ENCODE results near the gene AAMDC.

DNA sequence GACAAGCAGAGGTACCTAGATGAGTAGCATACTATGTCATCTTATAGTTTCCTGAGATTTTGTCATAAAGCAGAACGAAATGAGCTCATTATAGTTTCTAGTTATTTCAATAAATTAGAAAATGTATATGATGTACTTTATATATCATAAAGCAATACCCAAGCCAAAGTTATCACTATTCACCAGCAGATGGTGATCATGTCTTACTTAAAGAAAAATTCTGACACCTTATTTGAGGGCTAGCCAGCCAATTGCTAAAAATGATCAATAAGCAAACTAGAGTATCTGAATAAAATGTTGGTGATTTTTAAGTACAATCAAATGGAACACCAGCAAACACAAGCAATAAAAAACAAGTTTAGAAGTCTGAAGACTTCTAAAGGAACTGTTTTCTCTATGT, 44.5 kb upstream of the AAMDC start:
- TF ChIP-seq CTCF (IDR thresholded peaks at IDR 0.05), result peak; percentile 26
- no peak for TF ChIP-seq ZFX (IDR thresholded peaks at IDR 0.05; ENCODE audit: borderline replicate concordance)

Measured in 22Rv1 (cell line).